Adrenal gland (tissue), 5 donors: ENCODE measurements around the gene DCAF17.

Experiments used
- POLR2A ChIP-seq, 2 donors: fragments of 450-650 bp; IDR thresholded peaks; one replicate each; pipeline ENCODE4 v1.6.1; 2017; ENCODE audit warnings: antibody characterized with exemption in 2 of 2, mild to moderate bottlenecking in 2 of 2, moderate library complexity in 1 of 2
- TF ChIP-seq, protein P1 (sequence below), 6 experiments: fragments of 450-650 bp in 4 of 6; fragments of 200-600 bp in 2 of 6; sonication (generic) in 1 of 6; IDR thresholded peaks; 1 replicate in 5 of 6; 2 replicates in 1 of 6; pipeline versions ENCODE4 v1.5.1 to v1.8.0; 2016 to 2021; ENCODE audit warnings: antibody characterized with exemption in 6 of 6, mild to moderate bottlenecking in 2 of 6, moderate library complexity in 1 of 6
- donor health status: DM: no; HTN: no; CAD: no.

DNA sequence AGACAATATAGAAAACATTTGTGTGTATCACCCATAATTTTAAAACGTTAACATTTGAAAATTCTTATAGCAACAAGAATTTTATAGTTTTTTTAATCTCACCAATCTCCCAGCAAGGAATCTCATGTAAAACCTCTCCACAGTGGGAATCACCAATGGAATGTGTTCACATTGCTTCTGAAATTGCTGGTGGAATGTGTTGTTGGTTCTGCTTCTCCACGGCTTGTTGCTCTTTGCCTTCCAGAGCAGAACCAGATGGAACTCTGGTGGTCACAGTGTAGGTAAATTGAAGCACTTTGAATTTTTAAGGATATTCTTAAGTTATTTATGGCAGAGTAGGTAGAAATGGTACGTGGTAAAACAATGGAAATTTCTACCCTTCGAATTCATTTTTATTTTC is 35.1 kb downstream of the DCAF17 start:
- TF ChIP-seq, protein P1, sequence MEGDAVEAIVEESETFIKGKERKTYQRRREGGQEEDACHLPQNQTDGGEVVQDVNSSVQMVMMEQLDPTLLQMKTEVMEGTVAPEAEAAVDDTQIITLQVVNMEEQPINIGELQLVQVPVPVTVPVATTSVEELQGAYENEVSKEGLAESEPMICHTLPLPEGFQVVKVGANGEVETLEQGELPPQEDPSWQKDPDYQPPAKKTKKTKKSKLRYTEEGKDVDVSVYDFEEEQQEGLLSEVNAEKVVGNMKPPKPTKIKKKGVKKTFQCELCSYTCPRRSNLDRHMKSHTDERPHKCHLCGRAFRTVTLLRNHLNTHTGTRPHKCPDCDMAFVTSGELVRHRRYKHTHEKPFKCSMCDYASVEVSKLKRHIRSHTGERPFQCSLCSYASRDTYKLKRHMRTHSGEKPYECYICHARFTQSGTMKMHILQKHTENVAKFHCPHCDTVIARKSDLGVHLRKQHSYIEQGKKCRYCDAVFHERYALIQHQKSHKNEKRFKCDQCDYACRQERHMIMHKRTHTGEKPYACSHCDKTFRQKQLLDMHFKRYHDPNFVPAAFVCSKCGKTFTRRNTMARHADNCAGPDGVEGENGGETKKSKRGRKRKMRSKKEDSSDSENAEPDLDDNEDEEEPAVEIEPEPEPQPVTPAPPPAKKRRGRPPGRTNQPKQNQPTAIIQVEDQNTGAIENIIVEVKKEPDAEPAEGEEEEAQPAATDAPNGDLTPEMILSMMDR (IDR thresholded peaks at IDR 0.05) = no peak
- TF ChIP-seq POLR2A (IDR thresholded peaks at IDR 0.05) = no peak
